ENCODE results near the gene PCDH12.

PCDH12 gene

GRCh38 chr5:141966275-141966962, 8.4 kb upstream of the PCDH12 start:
- no peak for DNase-seq (ENCODE audit: low read depth, low spot score)

- DNase-seq (ENCODE audit: low read depth, low spot score) = no peak
These were observed 7.1 kb upstream of the PCDH12 start for GRCh38 chr5:141965071-141965470.

DNA sequence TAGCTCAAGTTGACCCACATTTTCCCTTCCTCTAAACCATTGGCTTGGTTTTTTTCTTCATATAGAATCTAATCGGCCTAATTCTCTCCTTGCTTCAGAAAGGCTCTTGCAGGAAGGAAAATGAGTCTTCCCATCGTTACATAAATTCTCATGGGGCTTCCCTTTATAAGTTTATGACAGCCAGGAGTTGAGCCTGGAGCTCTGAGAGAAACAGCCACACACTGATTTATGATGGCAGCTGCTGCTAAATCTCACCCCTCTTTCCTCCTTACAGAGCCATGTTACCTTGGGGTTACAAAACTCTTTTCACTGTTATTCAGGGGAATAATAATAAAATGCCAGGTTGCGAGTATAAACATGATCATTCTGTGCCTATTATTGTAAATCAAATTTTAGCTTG, 5.7 kb upstream of the PCDH12 start:
- DNase-seq (ENCODE audit: low read depth, low spot score) = no peak

- DNase-seq (ENCODE audit: low read depth, low spot score) = no peak
These were observed 3.5 kb upstream of the PCDH12 start for GRCh38 chr5:141961466-141961865.

- no peak for DNase-seq (ENCODE audit: low read depth, low spot score)
These were observed 2.7 kb upstream of the PCDH12 start for GRCh38 chr5:141960449-141961323.

GRCh38 chr5:141960018-141960417, 2.0 kb upstream of the PCDH12 start:
- no peak for DNase-seq (ENCODE audit: low read depth, low spot score)

DNA sequence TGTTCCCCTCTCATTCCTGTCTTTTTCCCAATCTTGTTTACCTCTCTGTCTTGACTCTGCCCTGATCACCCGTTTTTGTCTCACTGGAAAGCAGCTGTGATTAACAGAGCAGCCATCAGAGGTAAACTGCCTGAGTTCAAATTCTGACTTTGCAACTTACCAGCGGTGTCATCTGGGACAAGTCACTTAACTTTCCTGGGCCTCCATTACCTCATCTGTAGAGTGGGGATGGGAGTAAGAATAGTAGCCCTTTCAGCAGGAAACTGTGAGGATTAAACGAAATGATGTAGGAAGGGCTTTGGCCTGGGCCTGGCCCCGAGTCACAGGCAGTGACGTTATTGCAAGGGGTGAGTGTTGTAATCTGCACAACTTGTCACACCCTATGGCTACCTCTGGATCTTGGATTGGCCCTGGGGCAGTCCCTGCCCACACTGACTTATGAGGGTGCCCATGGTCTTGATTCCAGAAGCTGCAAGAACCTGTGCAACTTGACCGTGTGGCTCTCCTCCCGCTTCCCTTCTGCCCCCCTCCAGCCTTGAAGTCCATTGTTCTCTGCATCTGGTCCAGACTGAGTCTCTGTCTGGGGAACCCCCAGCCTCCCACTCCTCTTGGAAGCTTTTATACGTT, 657 bp upstream of the PCDH12 start:
- DNase-seq (ENCODE audit: low read depth, low spot score) = no peak

GRCh38 chr5:141957367-141957996, 520 bp downstream of the PCDH12 start:
- DNase-seq (ENCODE audit: low read depth, low spot score) = no peak

GRCh38 chr5:141954194-141954593, 3.8 kb downstream of the PCDH12 start:
- no peak for DNase-seq (ENCODE audit: low read depth, low spot score)

DNA sequence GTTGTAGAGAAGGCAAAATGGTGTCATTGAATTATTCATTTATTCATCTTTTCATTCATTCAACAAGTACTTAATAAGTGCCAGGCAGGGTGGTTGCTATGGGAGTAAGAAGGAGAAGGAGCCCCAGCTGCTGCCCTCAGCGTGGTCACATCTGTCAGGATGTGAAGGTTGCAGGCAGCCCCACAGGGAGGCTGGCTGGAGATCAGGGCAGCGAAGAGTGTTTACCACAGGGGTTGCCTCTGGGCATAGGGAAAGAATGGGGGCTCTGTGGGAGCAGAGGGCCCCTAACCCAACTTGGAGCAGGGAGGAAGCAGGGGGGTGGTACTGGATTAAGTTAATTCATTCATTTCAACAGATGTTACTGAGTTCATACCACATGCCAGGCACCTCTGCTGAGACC, 6.0 kb downstream of the PCDH12 start:
- no peak for DNase-seq (ENCODE audit: low read depth, low spot score)

DNA sequence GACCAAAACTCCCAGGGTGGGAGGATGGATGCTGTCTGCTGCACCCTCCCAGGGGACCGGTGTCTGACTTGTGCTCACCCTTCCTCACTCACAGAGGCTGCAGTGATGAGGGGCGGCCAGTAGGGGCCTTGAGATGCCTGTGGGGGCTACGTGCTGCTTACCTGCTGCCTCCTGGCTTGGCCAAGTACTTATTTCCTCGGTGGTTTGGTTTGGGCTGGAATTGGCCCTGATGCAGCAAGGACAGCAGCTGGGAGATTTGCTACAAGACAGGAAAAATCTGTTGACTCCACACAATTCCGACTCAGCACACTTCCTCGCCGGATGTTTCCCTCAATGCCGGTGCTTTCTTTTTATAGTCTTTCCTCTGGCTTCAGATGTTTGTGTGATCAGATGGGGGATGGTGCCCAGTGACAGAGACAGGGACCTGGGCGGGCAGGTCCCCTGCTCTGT, 6.6 kb downstream of the PCDH12 start:
- DNase-seq (ENCODE audit: low read depth, low spot score) = no peak

DNA sequence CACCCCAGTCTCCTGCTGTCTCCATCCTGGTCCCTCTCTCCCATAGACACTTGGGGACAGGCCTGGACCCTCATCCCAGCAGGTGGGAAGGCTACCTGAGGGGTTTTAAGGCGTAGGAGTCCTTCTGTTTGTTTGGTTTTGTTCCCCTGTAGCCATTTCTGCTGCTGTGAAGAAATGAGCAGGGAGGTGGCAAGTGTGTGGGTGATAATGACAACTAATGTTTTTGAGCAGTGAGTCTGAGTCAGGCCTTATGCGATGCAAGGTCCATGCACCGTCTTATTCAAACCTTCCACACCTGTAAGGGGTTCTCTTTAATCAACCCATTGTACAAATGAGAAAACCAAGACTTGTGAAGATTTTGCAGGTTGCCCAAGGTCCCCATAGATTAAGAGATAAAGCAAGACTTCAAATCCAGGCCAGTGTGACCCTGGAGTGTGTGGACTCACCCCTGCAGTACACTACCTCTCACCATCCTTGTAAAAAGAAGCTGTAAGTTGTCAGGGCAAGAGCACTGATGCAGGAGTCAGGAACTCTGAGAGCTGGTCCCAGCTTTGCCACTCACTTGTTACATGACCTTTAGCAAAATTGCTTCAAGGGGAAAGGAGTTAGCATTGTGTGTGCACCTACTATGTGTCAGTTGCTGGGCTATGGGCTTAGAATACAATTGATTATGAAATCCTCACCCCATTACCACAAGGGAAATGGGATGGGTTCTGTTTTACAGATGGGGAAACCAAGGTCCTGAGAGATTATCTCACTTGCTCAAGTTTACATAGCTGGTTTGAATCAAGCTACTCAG, 7.6 kb downstream of the PCDH12 start:
- DNase-seq (ENCODE audit: low read depth, low spot score) = no peak

DNA sequence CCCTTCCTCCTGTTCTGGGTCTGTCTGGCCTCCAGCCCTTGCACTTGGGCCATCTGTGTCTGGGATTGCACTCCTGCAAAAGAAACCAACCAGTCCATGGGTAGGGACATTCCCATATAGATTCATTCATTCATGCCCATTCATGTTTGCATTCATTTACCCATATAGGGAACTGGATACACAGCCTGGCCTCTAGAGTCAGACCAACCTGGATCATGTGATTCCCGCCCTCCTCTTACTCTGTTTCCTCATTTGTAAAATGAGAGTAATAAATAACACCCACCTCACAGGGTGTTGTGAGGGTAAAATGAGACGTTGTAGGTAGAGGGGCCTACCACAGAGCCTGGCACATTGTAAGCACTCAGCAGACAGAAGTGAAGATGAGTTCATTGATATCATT, 8.5 kb downstream of the PCDH12 start:
- DNase-seq (ENCODE audit: low read depth, low spot score) = no peak

- no peak for DNase-seq (ENCODE audit: low read depth, low spot score)
These were observed 9.2 kb downstream of the PCDH12 start for GRCh38 chr5:141948812-141949211.

GRCh38 chr5:141947316-141947715, 10.7 kb downstream of the PCDH12 start:
- DNase-seq (ENCODE audit: low read depth, low spot score) = no peak

GRCh38 chr5:141945511-141946051, 12.4 kb downstream of the PCDH12 start:
- DNase-seq (ENCODE audit: low read depth, low spot score) = no peak

DNA sequence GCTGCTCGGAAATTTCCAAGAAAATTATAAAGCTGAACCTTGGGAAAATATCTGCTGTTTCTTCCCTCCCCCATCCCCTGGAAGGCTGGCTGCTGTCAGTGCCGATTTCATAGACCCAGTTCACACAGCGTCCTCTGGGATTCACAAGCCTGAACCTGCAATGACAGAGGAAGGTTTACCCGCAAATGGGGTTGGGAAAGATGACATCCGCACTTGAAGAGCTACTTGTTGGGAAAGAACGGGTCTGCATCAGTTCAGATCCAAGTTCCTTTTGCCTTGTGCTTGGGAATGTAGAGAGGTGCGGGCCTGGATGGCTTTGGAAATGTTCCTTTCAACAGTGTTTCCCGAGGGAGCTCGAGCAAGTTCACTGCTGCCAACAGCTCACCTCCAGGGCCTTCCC, 13.9 kb downstream of the PCDH12 start:
- DNase-seq (ENCODE audit: low read depth, low spot score) = no peak

- DNase-seq (ENCODE audit: low read depth, low spot score) = no peak
These were observed 15.7 kb downstream of the PCDH12 start for GRCh38 chr5:141942185-141942857.

DNA sequence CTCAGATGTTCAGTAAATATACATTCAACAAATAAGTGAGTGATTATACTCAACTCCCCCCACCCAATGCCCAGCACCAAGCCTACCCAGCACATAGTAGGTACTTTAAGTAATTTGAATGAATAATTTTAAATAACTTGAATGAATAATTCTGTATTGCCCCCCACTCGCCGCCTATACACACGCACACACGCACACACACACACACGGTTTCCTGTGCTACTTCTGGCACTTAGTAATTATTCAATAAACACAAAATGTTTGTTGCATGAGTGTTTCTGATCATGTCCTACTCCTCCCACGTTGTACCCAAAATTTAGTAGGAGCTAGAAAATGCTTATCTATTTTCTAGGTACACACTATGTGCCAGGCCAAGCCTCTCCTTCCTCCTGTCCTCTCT, 16.2 kb downstream of the PCDH12 start:
- DNase-seq (ENCODE audit: low read depth, low spot score) = no peak

DNA sequence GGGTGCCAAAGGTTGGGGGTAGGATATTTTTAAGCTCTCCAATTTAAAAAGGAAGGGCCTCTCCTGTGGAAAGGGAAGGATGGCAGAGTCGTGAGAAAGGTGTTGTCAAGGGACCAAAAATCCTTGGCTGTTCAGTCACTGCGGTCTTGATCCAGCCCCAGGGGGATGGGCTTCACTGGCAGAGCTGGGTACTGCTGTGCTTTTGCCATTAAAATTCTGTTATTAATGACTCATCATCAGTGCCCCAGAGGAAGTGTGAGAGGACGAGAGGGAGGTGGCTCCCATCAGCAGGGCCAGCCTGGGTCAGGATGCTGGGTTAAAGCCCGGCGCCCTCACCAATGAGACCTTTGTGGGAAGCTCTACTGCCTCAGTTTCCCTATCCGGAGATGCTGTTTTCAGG, 16.7 kb downstream of the PCDH12 start:
- no peak for DNase-seq (ENCODE audit: low read depth, low spot score)

Data from brain pericyte (primary cell).